Skeletal muscle satellite cell (primary cell): ENCODE results near the gene CLCNKA.
A peak's percentile ranks its signal among the peaks of the same experiment; 100 is the strongest.

Source experiments
- H3K27me3 ChIP-seq: 2 replicates; pipeline ENCODE4 v1.7.0; 2013; ENCODE audit warnings: low read length; ENCODE audit not compliant: control insufficient read depth, insufficient read depth
- H3K36me3 ChIP-seq: 2 replicates; pipeline ENCODE4 v1.7.0; 2013; ENCODE audit warnings: mild to moderate bottlenecking, control low read depth, low read length; ENCODE audit not compliant: insufficient read depth
- H3K4me1 ChIP-seq: 2 replicates; pipeline ENCODE4 v1.7.0; 2013; ENCODE audit warnings: low read length; ENCODE audit not compliant: control insufficient read depth, insufficient read depth
- H3K4me2 ChIP-seq: 2 replicates; pipeline ENCODE4 v1.7.0; 2013; ENCODE audit warnings: mild to moderate bottlenecking, low read length
- H3K4me3 ChIP-seq: 2 replicates; pipeline ENCODE4 v1.7.0; 2013; ENCODE audit warnings: low read length
- H3K9ac ChIP-seq: 2 replicates; pipeline ENCODE4 v1.7.0; 2013; ENCODE audit warnings: mild to moderate bottlenecking, low read depth, low read length, moderate library complexity
- H3K9me3 ChIP-seq: replicated peaks from 2 replicates; pipeline ENCODE4 v1.7.0; 2013; ENCODE audit warnings: mild to moderate bottlenecking, control low read depth, low read length

Gene CLCNKA

GRCh38 chr1:16072616-16073484 is 51.0 kb downstream of the CLCNKA start:
- Histone ChIP-seq H3K4me2 (peak overlapping the region; percentile 77), H3K27me3 (no peaks in the 10 kb centered on the region), H3K36me3 (no peaks in the 10 kb centered on the region), H3K4me3 (peak overlapping the region; percentile 60), H3K9ac (peak overlapping the region; percentile 40), H3K9me3 (no peaks in the 10 kb centered on the region), H3K4me1 (peaks cover 50% of the 10 kb centered on the region)

- Histone ChIP-seq H3K27me3 (no peaks in the 10 kb centered on the region), H3K9me3 (no peaks in the 10 kb centered on the region), H3K4me3 (peak within 1 kb of the TSS; percentile 60), H3K36me3 (no peaks in the 10 kb centered on the region), H3K9ac (peak within 1 kb of the TSS; percentile 40), H3K4me1 (peaks cover 43% of the 10 kb centered on the region), H3K4me2 (peak within 1 kb of the TSS; percentile 77)
Measured at GRCh38 chr1:16073490-16074119, 51.8 kb downstream of the CLCNKA start, which contains the start of gene FAM131C. FAM131C (minus strand) TSS chr1:16073651; CDS start chr1:16073442, 209 bp downstream.

- peak overlapping the region; percentile 77 for H3K4me2 ChIP-seq
- no peaks in the 10 kb centered on the region for H3K36me3 ChIP-seq
- no peak overlapping the region for H3K4me3 ChIP-seq
- no peaks in the 10 kb centered on the region for H3K9me3 ChIP-seq
- no peaks in the 10 kb centered on the region for H3K27me3 ChIP-seq
- H3K9ac ChIP-seq = no peak overlapping the region
- peaks cover 44% of the 10 kb centered on the region for H3K4me1 ChIP-seq
Measured at GRCh38 chr1:16074217-16074616, 52.4 kb downstream of the CLCNKA start.

- H3K9me3 ChIP-seq = no peaks in the 10 kb centered on the region
- H3K4me3 ChIP-seq = peak overlapping the region; percentile 8
- no peaks in the 10 kb centered on the region for H3K36me3 ChIP-seq
- peak overlapping the region; percentile 69 for H3K9ac ChIP-seq
- H3K27me3 ChIP-seq = no peaks in the 10 kb centered on the region
- H3K4me2 ChIP-seq = peak overlapping the region; percentile 68
- peaks cover 44% of the 10 kb centered on the region for H3K4me1 ChIP-seq
Measured at GRCh38 chr1:16075337-16076030, 53.6 kb downstream of the CLCNKA start.

GRCh38 chr1:16076031-16076864 is 54.4 kb downstream of the CLCNKA start:
- H3K4me2 ChIP-seq = peak overlapping the region; percentile 68
- H3K9ac ChIP-seq = peak overlapping the region; percentile 69
- no peak overlapping the region for H3K4me3 ChIP-seq
- peaks cover 44% of the 10 kb centered on the region for H3K4me1 ChIP-seq
- H3K36me3 ChIP-seq = no peaks in the 10 kb centered on the region
- H3K9me3 ChIP-seq = no peaks in the 10 kb centered on the region
- no peaks in the 10 kb centered on the region for H3K27me3 ChIP-seq

- Histone ChIP-seq H3K4me1 (peaks cover 44% of the 10 kb centered on the region), H3K27me3 (no peaks in the 10 kb centered on the region), H3K9ac (peak overlapping the region; percentile 45), H3K4me2 (peak overlapping the region; percentile 68), H3K36me3 (no peaks in the 10 kb centered on the region), H3K9me3 (no peaks in the 10 kb centered on the region), H3K4me3 (no peak overlapping the region)
Measured at GRCh38 chr1:16076865-16077238, 55.0 kb downstream of the CLCNKA start.

GRCh38 chr1:16077406-16078245 is 55.8 kb downstream of the CLCNKA start:
- Histone ChIP-seq H3K9me3 (no peaks in the 10 kb centered on the region), H3K36me3 (no peaks in the 10 kb centered on the region), H3K4me2 (peak overlapping the region; percentile 68), H3K4me3 (no peak overlapping the region), H3K9ac (no peak overlapping the region), H3K4me1 (peaks cover 44% of the 10 kb centered on the region), H3K27me3 (no peaks in the 10 kb centered on the region)

GRCh38 chr1:16078925-16079656 is 57.3 kb downstream of the CLCNKA start:
- Histone ChIP-seq H3K4me2 (peak overlapping the region; percentile 19), H3K9ac (no peak overlapping the region), H3K4me1 (peaks cover 35% of the 10 kb centered on the region), H3K27me3 (no peaks in the 10 kb centered on the region), H3K4me3 (no peak overlapping the region), H3K9me3 (no peaks in the 10 kb centered on the region), H3K36me3 (no peaks in the 10 kb centered on the region)

GRCh38 chr1:16080422-16081150 is 58.8 kb downstream of the CLCNKA start:
- Histone ChIP-seq H3K36me3 (no peaks in the 10 kb centered on the region), H3K9me3 (no peaks in the 10 kb centered on the region), H3K4me2 (no peak overlapping the region), H3K27me3 (no peaks in the 10 kb centered on the region), H3K9ac (no peak overlapping the region), H3K4me3 (no peak overlapping the region), H3K4me1 (peaks cover 27% of the 10 kb centered on the region)
